DMS 273 treated with DMSO at 0.1 percent for 48 hours (cell line): ENCODE measurements around the gene EFL1.

Experiments used
- DNase-seq: peaks from one replicate; lab custom pipeline; 2025; lab: John Stamatoyannopoulos, UW

Gene EFL1

GRCh38 chr15:82122746-82123400, 139.7 kb downstream of the EFL1 start:
- DNase-seq: no peak

- no peak for DNase-seq
These were observed 144.5 kb downstream of the EFL1 start for GRCh38 chr15:82118040-82118439.

- DNase-seq: no peak
These were observed 145.2 kb downstream of the EFL1 start for GRCh38 chr15:82117296-82117695.

- DNase-seq: no peak
These were observed 147.9 kb downstream of the EFL1 start for GRCh38 chr15:82114660-82115059.

- no peak for DNase-seq
These were observed 149.3 kb downstream of the EFL1 start for GRCh38 chr15:82113106-82113715.

GRCh38 chr15:82111918-82112317, 150.6 kb downstream of the EFL1 start:
- DNase-seq: no peak

- DNase-seq: no peak
These were observed 152.4 kb downstream of the EFL1 start for GRCh38 chr15:82110144-82110543.

- no peak for DNase-seq
These were observed 153.9 kb downstream of the EFL1 start for GRCh38 chr15:82108489-82109078.

GRCh38 chr15:82106679-82107078, 155.9 kb downstream of the EFL1 start:
- no peak for DNase-seq

- DNase-seq: no peak
These were observed 156.9 kb downstream of the EFL1 start for GRCh38 chr15:82105451-82106215.

- no peak for DNase-seq
These were observed 159.1 kb downstream of the EFL1 start for GRCh38 chr15:82103468-82103867.

- DNase-seq: peak; percentile 52
These were observed 162.2 kb downstream of the EFL1 start for GRCh38 chr15:82100111-82100929.

GRCh38 chr15:82098674-82099073, 163.9 kb downstream of the EFL1 start:
- DNase-seq: no peak

GRCh38 chr15:82095803-82096202, 166.7 kb downstream of the EFL1 start:
- no peak for DNase-seq

GRCh38 chr15:82093774-82094211, 168.7 kb downstream of the EFL1 start:
- DNase-seq: no peak

- no peak for DNase-seq
These were observed 169.2 kb downstream of the EFL1 start for GRCh38 chr15:82093325-82093724.

GRCh38 chr15:82091636-82092140, 170.8 kb downstream of the EFL1 start:
- no peak for DNase-seq

- DNase-seq: no peak
These were observed 176.1 kb downstream of the EFL1 start for GRCh38 chr15:82086243-82086995.

GRCh38 chr15:82081914-82082762, 180.4 kb downstream of the EFL1 start:
- no peak for DNase-seq

GRCh38 chr15:82080774-82081173, 181.8 kb downstream of the EFL1 start:
- no peak for DNase-seq
